HG03196 (cell line): ENCODE data around the gene NADK2.
A peak's percentile ranks its signal among the peaks of the same experiment; 100 is the strongest.

ENCODE experiments used
- ATAC-seq: cut with Tn5 transposase; IDR thresholded peaks from one replicate; pipeline ENCODE4 v1.9.1; 2021; ENCODE audit not compliant: unreplicated experiment

Gene NADK2

GRCh38 chr5:36250427-36250826, 8.7 kb upstream of the NADK2 start:
- ATAC-seq: no peak

DNA sequence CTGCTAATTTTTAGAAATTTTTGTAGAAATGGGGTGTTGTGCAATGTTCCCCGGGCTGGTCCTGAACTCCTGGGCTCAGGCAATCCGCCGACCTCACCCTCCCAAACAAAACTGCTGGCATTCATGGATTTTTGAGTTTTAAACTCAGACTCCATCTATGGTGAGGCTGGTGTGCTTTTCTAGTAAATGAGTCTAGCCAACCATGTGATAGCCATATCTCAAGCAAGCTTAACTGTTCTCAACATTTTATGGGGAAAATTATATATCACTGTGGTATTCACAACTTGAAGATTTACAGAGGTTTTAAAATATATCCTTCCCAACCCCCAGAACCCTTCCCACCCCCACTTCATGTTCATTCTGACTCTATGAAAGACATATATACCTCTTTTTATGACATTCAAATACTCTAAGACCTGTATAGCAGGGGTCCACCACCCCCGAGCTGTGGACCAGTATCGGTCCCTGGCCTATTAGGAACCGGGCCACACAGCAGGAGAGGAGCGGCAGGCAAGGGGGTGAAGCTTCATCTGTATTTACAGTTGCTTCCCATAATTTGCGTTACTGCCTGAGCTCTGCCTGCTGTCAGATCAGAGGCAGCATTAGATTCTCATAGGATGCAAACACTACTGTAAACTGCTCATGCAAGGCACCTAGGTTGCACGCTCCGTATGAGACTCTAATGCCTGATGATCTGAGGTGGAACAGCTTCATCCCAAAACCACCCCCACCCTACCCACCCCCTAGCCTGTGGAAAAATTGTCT, 4.5 kb upstream of the NADK2 start:
- no peak for ATAC-seq

DNA sequence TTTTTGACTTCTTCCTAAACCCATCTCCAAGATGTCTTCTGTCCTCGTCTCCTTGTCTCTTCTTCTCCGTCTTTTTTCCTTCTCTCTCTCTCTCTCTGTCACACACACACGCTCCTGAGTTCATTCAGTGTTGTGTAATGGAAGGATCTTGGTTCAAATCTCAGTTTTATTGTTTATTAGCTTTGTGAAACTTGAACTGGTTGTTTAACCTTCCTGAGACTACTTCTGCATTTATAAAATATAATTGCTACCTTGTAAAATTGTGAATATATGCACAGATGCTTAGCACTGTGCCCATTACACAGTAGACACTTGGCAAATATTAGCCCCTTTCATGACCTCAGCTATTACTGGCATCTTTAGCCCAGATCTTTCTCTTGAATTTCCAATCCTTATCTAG, 2.4 kb upstream of the NADK2 start:
- no peak for ATAC-seq

DNA sequence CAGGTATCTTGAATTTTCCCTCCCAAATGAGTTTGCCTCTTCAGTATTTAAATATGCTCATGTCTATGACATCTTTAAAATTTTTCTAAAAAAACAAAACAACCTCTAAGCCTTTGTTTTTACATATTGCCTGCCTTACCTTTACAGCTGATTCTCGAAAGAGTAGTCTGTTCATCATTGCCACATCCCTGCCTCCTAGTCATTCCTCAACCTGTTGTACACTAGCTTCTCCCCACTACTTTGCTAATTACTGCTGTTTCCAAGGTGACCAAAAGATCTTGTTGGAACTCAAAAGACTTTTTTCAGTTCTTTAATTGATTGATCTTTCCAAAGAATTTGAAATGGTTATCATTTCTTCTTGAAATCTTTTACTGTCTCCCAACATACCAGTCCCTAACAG, 1.9 kb upstream of the NADK2 start:
- no peak for ATAC-seq

DNA sequence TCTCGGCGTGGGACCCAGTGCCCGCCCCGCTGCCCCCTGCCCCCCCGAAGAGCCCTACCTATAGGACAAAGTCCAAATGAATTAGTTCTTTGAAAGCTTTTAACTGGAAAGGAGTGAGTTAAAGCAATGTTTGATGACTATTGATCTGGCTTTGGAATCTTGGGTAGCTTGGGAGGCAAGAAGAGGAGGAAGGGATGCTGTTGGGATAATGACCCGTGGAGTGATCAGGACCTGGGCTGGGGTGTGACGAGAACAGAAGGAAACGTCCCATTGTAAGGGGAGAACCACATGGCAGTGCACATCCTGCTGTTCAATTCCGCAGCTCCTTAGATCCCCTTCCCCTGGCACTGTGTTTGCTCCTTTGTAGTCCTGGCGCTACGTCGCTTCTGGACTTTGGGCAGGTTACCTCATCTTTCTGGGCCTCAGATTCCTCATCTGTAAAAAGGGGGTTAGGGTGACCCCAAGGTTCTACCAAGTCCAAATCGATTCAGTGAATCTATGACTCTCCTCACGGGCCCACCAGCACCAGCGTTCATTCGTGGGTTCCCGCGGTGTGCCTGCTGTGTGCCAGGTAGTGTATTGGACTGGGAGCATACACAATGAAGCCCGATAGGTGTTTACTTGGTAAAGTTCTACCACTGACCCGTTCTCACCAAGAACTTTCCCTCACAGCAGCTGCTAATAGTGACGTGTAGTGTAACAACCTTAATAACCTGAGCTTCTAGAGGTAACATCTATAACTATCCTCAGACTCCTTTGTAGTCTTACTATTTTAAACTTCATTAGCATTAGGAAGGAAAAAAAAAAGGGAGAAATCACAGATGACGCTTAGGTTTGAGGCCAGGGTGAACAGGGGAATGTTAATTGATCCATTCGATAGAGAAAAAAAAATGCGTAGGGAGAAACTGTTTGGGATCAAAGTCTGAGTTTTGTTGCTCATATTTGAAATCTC, 1.1 kb upstream of the NADK2 start:
- ATAC-seq: no peak

DNA sequence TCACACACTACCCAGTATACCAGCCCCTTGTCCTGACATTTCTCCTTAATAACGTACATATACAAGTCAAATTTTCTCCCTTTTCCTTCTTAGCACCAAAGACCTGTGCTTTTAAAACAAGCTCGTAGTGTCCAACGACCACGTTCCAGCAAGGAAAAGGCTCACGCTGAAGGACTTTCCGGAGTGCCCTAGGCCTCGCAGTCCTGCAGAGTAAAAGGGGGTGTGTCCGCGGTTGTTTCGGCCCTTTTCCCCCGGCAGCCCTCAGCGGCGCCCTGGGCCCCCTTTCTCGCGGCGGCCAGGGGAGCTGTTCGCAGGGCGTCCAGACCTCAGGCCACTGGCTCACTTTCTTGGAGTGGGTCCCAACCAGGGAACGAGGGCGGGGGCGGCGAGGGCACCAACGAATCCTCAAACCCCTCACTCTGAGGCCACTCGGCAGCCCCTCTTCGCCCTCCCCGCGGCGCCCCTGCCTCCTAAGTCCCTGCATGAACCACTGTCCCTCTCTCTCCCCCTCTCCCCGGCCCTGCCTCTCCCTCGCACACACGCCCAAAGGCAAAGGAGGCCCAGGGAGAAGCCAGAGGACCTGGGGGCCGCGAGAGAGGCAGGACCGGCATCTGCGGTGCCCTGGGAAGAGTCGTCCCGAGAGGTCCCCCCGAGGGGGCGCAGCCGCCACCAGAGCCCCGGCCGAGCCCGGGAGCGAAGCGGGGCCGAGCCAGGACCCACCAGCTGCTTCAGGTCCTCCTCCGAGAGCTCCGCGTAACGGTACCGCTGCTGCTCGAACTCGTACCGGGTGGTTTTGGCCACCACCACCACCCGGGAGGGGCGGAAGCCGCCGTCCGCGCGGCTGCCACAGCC, 720 bp downstream of the NADK2 start:
- peak; percentile 24 for ATAC-seq

DNA sequence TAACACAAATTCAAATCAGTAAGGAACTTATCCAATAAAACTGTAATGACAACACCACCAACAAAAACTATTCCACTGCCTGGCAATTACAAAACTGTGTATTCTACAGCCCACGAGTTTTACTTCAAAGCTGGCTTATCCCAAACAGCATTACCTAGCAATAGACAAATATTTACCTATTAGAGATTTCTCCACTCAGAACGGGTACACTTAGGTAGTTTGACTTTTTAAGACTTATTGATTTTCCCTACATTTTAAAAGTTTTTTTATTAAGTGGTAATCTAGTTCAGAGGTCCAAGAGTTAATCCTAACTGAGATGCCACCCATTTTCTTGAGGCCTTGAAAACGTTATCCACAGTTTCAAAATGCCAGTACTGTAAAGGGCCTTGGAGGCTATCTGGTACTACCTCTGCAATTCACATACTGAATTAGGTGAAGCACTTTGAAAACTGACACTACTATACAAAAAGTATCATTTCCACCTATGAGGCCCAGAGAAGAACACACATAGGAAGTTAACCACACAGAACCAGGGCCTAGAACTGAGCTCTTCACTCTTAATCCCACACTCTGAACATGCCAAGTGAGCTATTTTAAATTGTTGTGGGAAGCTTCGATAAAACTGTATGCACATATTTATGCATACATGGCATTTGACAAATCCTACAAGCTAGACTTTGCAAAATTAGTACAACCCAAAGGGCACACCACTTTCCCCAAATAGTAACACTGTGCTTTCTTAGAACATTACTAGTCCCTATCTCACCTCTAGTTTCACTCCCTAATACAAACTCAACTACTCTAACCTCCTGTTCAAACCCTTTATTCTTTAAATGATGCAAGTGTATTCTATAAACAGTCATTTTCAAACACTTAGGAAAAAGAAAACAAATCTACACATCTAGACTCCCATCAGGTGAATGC, 2.1 kb downstream of the NADK2 start:
- no peak for ATAC-seq

DNA sequence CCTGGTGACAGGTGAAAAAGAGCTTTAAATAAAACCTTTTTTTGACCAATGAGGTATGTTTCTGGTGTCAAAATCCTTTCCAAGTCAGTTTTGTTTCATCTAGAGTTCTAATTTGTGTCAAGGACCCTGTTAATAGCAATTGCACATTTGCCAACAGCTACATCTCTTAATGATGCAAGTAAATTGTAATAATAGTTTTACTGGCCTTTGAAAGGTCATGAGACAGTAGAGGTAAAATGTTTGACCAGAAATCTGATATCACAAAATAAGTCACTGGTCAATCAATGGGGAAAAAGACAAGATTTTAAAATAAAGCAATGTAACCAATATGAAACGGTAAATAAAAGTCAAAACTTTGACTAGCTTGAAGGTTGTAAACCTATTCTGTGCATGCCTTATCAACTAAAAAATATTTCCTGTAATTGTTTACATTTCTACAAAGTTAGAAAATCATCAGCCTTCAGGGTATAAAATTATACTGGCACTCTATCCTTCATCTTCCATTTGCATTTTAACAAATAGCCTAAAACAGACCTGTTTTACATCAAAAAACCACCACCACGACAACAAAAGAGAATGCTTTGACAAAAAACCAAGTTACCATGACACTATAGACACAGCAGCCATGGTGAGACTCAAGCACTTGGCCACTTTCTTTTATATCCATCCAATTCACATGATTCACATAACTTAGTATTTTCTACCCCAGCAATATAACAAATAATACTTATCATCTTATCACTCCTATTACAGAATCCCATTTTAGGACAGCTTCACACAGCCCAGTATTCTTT, 3.0 kb downstream of the NADK2 start:
- ATAC-seq: no peak

GRCh38 chr5:36237751-36238150, 4.0 kb downstream of the NADK2 start:
- ATAC-seq: no peak

GRCh38 chr5:36236801-36237200, 4.9 kb downstream of the NADK2 start:
- no peak for ATAC-seq

- no peak for ATAC-seq
Observed at GRCh38 chr5:36232533-36232932, 9.2 kb downstream of the NADK2 start.

DNA sequence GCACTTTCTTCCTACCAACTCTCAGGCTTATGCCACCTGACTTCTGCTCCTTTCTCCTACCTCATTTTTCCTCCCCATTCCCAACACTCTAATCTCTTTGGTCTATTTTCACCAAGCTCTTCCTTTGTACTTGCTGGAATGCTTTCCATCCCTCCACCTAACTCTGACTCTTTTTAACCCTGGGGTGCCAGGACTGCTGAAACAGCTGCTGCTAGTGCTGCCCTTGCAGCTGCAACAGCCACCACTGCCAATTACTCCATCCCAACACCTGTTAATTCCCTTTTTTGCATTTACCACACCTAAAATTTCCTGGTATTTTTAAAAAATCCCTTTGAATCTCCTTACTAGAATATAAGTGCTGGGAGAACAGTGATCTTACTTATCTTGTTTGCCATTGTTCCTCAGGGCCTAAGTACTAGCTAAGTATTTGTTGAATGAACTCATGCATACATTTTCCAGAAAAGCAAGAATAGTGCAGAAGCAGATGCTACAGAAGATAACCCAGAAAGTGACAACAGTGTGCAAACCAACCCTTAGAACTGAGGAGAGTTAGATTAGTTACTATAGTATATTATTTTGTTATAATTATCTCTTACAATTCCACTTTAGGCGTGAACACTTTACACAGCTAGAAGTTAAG, 11.5 kb downstream of the NADK2 start:
- ATAC-seq: no peak

DNA sequence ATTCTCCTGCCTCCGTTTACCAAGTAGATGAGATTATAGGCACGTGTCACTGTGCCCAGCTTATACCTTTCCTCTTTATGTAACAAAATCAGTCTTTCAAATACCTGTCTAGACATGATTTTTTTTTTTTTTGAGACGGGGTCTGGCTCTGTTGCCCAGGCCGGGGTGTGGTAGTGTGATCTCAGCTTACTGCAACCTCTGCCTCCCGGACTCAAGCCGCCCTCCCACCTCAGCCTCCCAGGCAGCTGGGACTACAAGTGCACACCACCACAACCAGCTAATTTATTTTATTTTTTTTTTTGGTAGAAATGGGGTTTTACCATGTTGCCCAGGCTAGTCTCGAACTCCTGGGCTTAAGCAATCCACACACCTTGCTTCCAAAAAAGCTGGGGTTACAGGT, 13.2 kb downstream of the NADK2 start:
- no peak for ATAC-seq

DNA sequence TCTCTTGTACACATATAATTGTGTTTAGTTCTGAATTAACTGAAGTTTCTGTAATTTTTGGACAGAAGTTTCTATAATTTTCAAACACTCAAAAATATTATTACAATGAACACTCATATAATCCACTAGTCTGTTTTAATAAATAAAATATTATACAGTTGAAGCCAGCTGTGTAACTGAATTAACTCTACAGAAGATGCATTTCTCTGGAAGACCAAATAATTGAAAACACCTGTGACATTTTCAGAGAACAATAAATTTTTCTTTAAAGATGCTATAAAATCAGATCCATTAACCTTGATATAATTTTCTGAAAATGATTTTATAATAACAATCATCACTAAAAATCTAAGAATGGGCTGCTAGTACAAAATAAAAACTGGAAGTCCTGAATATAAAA, 14.7 kb downstream of the NADK2 start:
- ATAC-seq: no peak

- no peak for ATAC-seq
Observed at GRCh38 chr5:36222620-36223019, 19.1 kb downstream of the NADK2 start.

DNA sequence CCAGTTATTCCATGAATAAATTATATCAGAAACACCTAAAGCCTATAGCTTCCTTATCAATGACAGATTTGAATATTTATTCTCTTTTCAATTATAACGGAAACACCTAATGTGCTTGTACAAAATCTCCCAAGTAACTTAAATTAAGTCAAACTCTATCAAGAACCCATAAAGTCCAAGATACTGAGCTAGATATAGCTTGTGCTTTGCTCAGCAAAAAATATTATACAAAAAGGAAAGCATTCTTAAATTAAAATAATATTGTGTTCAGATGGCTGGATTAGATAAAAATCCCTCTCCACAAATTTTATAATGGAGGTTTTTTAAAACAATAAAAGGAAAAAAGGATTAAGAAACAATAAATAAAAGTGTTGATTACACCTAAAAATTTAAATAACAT, 23.7 kb downstream of the NADK2 start:
- no peak for ATAC-seq

- no peak for ATAC-seq
Observed at GRCh38 chr5:36217567-36217966, 24.2 kb downstream of the NADK2 start.

DNA sequence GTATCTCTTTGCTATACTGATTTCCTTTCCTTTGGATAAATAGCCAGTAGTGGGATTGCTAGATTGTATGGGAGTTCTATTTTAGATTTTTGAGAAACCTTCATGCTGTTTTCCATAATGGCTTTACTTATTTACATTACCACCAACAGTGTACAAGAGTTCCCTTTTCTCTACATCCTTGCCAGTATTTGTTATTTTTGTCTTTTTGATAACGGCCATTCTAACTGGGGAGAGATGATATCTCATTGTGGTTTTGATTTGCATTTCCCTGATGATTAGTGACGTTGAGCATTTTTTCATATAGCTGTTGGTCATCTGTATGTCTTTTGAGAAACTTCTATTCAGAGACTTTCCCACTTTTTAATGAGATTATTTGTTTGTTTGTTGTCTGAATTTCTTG, 25.8 kb downstream of the NADK2 start:
- ATAC-seq: no peak

- no peak for ATAC-seq
Observed at GRCh38 chr5:36214436-36214835, 27.3 kb downstream of the NADK2 start.
